Breast epithelium (tissue), 3 donors: ENCODE measurements around the gene ASB18.

ENCODE experiments used
- CTCF ChIP-seq, 3 donors: fragments of 450-650 bp; IDR thresholded peaks; one replicate each; pipeline ENCODE4 v1.5.1; 2016 to 2017; ENCODE audit warnings: antibody characterized with exemption in 3 of 3, mild to moderate bottlenecking in 3 of 3, moderate library complexity in 3 of 3
- POLR2AphosphoS5 ChIP-seq, 3 donors: sonication (generic); formaldehyde crosslinking; IDR thresholded peaks; one replicate each; pipeline ENCODE4 v1.6.1; 2017; ENCODE audit warnings: antibody characterized with exemption in 3 of 3

- no peak for TF ChIP-seq POLR2AphosphoS5 (IDR thresholded peaks at IDR 0.05)
- no peak for TF ChIP-seq CTCF (IDR thresholded peaks at IDR 0.05)
These were observed 23.8 kb downstream of the ASB18 start for GRCh38 chr2:236240228-236240990.
